Vagina (tissue), 2 donors: Measurements from ENCODE around the gene PGBD5.

Experiments used
- POLR2A ChIP-seq, 2 donors: fragments of 450-650 bp; IDR thresholded peaks; one replicate each; pipeline ENCODE4 v1.6.1; 2017; ENCODE audit warnings: antibody characterized with exemption in 2 of 2, mild to moderate bottlenecking in 2 of 2, moderate library complexity in 2 of 2
- TF ChIP-seq, protein P1 (sequence below), 3 experiments: fragments of 450-650 bp in 2 of 3; fragments of 200-600 bp in 1 of 3; sonication (generic) in 1 of 3; IDR thresholded peaks; one replicate each; pipeline ENCODE4 v1.5.1; 2017 to 2019; ENCODE audit warnings: antibody characterized with exemption in 3 of 3, mild to moderate bottlenecking in 2 of 3, moderate library complexity in 2 of 3

DNA sequence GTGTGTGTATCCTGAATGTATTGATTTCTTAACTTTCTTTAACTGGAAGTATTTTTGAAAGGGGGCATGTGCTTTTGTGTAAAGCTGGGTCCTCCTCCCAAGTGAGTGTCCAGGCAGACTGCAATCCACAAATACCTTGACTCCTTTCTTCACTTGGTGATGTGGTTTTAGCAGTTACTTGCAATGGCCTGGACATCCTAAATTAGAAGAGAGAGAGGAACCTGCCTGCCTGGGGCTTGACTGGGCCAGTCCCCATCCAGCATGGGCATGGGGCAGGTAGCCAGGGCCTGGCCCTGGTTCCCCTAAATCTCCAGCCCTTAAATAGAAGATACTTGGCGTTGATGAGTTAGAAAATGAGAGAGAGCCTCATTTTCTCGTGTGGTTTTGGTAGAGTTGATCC lies 159.7 kb downstream of the PGBD5 start:
- TF ChIP-seq, protein P1, sequence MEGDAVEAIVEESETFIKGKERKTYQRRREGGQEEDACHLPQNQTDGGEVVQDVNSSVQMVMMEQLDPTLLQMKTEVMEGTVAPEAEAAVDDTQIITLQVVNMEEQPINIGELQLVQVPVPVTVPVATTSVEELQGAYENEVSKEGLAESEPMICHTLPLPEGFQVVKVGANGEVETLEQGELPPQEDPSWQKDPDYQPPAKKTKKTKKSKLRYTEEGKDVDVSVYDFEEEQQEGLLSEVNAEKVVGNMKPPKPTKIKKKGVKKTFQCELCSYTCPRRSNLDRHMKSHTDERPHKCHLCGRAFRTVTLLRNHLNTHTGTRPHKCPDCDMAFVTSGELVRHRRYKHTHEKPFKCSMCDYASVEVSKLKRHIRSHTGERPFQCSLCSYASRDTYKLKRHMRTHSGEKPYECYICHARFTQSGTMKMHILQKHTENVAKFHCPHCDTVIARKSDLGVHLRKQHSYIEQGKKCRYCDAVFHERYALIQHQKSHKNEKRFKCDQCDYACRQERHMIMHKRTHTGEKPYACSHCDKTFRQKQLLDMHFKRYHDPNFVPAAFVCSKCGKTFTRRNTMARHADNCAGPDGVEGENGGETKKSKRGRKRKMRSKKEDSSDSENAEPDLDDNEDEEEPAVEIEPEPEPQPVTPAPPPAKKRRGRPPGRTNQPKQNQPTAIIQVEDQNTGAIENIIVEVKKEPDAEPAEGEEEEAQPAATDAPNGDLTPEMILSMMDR (IDR thresholded peaks at IDR 0.05): no peak
- no peak for TF ChIP-seq POLR2A (IDR thresholded peaks at IDR 0.05)
